ENCODE measurements around the gene SSH3.

Gene SSH3

GRCh38 chr11:67308031-67308866 is 4.9 kb downstream of the SSH3 start:
- in situ Hi-C loops (cut with MboI; ENCODE audit: low sequenced_read_pairs, unreplicated experiment) = no loop called here
- TF ChIP-seq CTCF (IDR thresholded peaks at IDR 0.05; ENCODE audit: borderline replicate concordance, control extremely low read depth, extremely low read depth, insufficient read depth, missing control alignments) = no peak
- DNase-seq (ENCODE audit: low spot score) = no peak

GRCh38 chr11:67309166-67309565 is 5.8 kb downstream of the SSH3 start:
- in situ Hi-C loops (cut with MboI; ENCODE audit: low sequenced_read_pairs, unreplicated experiment) = no loop called here
- no peak for DNase-seq (ENCODE audit: low spot score)
- no peak for TF ChIP-seq CTCF (IDR thresholded peaks at IDR 0.05; ENCODE audit: borderline replicate concordance, control extremely low read depth, extremely low read depth, insufficient read depth, missing control alignments)

GRCh38 chr11:67309661-67310061 is 6.3 kb downstream of the SSH3 start:
- in situ Hi-C loops (cut with MboI; ENCODE audit: low sequenced_read_pairs, unreplicated experiment) = loop anchor here (5.0 kb wide), 1 partner anchor 47 kb away; no protein-coding TSS in a partner anchor
- TF ChIP-seq CTCF (IDR thresholded peaks at IDR 0.05; ENCODE audit: borderline replicate concordance, control extremely low read depth, extremely low read depth, insufficient read depth, missing control alignments) = no peak
- no peak for DNase-seq (ENCODE audit: low spot score)

GRCh38 chr11:67310246-67311050 is 7.1 kb downstream of the SSH3 start:
- no peak for TF ChIP-seq CTCF (IDR thresholded peaks at IDR 0.05; ENCODE audit: borderline replicate concordance, control extremely low read depth, extremely low read depth, insufficient read depth, missing control alignments)
- no peak for DNase-seq (ENCODE audit: low spot score)
- in situ Hi-C loops (cut with MboI; ENCODE audit: low sequenced_read_pairs, unreplicated experiment) = loop anchor here (5.0 kb wide), 1 partner anchor 48 kb away; no protein-coding TSS in a partner anchor

GRCh38 chr11:67311051-67311555 is 7.8 kb downstream of the SSH3 start:
- no peak for TF ChIP-seq CTCF (IDR thresholded peaks at IDR 0.05; ENCODE audit: borderline replicate concordance, control extremely low read depth, extremely low read depth, insufficient read depth, missing control alignments)
- in situ Hi-C loops (cut with MboI; ENCODE audit: low sequenced_read_pairs, unreplicated experiment) = loop anchor here (5.0 kb wide), 1 partner anchor 49 kb away; no protein-coding TSS in a partner anchor
- no peak for DNase-seq (ENCODE audit: low spot score)

- in situ Hi-C loops (cut with MboI; ENCODE audit: low sequenced_read_pairs, unreplicated experiment) = loop anchor here (5.0 kb wide), 1 partner anchor 49 kb away; no protein-coding TSS in a partner anchor
- DNase-seq (ENCODE audit: low spot score) = no peak
- TF ChIP-seq CTCF (IDR thresholded peaks at IDR 0.05; ENCODE audit: borderline replicate concordance, control extremely low read depth, extremely low read depth, insufficient read depth, missing control alignments) = no peak
These were observed 8.3 kb downstream of the SSH3 start for GRCh38 chr11:67311556-67312082.

Data from GM13976 (cell line).